ENCODE results near the gene TRIM62. TPM values are rescaled to one million over a fixed set of nuclear protein-coding genes. Genes with fewer than 3 reads are reported as not detected.

TRIM62 gene
- total and polyA plus RNA-seq, 2 experiments from 2014 or later, result 2.9 to 18.9 TPM

DNA sequence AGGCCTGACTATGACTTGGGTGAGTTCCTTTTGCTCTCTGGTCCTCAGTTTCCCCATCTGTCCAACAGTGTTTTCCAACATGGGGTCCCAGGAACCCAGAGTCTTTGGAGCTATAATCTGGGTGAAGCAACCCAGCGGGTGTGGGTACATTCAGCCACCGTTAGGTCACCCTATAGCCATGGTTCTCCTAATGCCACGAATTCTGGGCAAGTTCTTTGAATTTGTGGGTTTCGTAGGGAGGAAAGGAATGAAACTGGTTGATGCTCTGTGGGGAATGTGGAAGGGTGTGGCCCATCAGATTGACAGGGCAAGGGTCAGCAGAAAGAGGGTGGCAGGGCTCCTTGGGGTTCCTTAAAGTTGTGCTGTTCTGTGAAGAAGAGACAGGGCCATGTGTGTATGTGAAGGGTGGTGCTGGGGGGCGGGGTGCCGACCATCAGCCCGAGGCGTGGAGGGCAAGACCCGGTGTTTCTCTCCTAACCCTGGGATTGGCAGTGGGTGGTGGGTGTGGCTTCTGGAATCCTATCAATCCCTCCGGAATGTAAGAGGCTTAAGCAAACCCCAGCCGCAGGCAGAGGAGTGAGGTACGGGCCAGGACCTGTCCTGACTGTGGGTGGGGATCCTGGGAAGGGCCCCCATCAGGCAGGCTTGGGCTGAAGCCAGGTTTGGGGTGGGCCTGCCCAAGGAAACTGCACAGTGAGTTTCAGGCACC is 39.0 kb upstream of the TRIM62 start:
- Histone ChIP-seq H2AFZ (no peak overlapping the region), H3K27me3 (ENCODE audit: insufficient read depth) (no peaks in the 10 kb centered on the region), H3K4me3 (no peak overlapping the region), H3K4me1 (ENCODE audit: insufficient read depth) (no peaks in the 10 kb centered on the region), H3K79me2 (replicated peaks; ENCODE audit: insufficient read depth) (no peaks in the 10 kb centered on the region), H3K4me2 (no peak overlapping the region), H3K9me2 (ENCODE audit: insufficient read depth) (0 out of 2 replicates have a peak, but pooled peaks cover 4% of the 10 kb centered on the region), H4K20me1 (replicated peaks; ENCODE audit: insufficient read depth) (no peaks in the 10 kb centered on the region), H3F3A (replicated peaks; ENCODE audit: low read depth) (no peaks in the 10 kb centered on the region), H3K36me3 (ENCODE audit: insufficient read depth) (no peaks in the 10 kb centered on the region; the same call in 1 of the 2 replicates), H3K27ac (ENCODE audit: low read depth) (no peak overlapping the region)
- Mint-ChIP-seq H3K4me1 (0 out of 3 replicates have a peak, but pooled peaks cover 2% of the 10 kb centered on the region), H3K4me3 (no peak overlapping the region), H3K27ac (no peak overlapping the region), H3K27me3 (ENCODE audit: insufficient read depth, low read depth, poor library complexity) (peaks cover 2% of the 10 kb centered on the region), H3K9me3 (peaks cover 16% of the 10 kb centered on the region), H3K36me3 (ENCODE audit: low read depth) (peaks cover 3% of the 10 kb centered on the region; the same call in 1 of the 3 replicates)
- TF ChIP-seq, protein P1, sequence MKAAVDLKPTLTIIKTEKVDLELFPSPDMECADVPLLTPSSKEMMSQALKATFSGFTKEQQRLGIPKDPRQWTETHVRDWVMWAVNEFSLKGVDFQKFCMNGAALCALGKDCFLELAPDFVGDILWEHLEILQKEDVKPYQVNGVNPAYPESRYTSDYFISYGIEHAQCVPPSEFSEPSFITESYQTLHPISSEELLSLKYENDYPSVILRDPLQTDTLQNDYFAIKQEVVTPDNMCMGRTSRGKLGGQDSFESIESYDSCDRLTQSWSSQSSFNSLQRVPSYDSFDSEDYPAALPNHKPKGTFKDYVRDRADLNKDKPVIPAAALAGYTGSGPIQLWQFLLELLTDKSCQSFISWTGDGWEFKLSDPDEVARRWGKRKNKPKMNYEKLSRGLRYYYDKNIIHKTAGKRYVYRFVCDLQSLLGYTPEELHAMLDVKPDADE (IDR thresholded peaks at IDR 0.05), result no peak
- DNase-seq (ENCODE audit: low spot score), result peak; percentile 39
- ATAC-seq, result peak; percentile 83

DNA sequence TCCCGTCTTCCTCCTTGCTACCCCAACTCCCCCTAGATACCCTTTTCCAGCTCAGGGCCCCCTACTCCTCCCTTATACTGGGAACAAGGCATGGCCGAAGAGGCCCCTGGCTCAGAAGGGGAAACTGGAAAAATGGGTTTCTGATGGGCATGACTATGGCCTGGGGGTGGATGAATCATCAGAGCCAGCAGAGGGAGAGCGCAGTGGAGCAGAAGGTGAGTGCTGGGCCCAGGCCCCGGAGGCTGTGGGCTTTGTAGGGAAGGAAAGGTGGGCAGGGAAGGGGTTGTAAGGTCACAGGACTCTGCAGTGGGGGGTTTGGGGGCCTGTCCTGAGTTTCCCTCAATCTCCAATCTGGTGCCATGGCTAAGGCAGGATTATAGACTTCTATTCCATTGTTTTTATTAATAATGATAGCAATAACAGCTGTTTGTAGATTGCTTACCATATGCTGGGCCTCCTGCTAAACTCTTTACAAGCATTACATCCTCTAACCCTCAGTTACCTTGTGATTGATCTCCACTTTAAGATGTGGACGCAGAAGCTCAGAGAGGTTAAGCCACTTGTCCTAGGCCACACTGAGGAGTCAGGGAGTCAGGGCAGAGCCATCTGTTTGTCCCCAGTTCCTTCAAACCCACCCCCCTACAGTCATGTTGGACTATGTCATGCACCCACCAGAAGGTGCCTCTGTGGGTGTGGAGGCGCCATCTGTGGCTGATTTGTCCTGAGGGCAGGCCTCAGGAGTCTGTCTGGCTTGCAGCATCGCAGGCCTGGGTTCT is 38.2 kb upstream of the TRIM62 start:
- Mint-ChIP-seq H3K36me3 (ENCODE audit: low read depth) (peaks cover 3% of the 10 kb centered on the region; the same call in 1 of the 3 replicates), H3K9me3 (peaks cover 16% of the 10 kb centered on the region), H3K27me3 (ENCODE audit: insufficient read depth, low read depth, poor library complexity) (peaks cover 2% of the 10 kb centered on the region), H3K4me1 (0 out of 3 replicates have a peak, but pooled peaks cover 2% of the 10 kb centered on the region), H3K4me3 (no peak overlapping the region), H3K27ac (no peak overlapping the region)
- ATAC-seq, result peak; percentile 56
- Histone ChIP-seq H3K4me2 (no peak overlapping the region), H3K4me1 (ENCODE audit: insufficient read depth) (no peaks in the 10 kb centered on the region), H2AFZ (peak overlapping the region; percentile 72), H3K27me3 (ENCODE audit: insufficient read depth) (no peaks in the 10 kb centered on the region), H3K79me2 (replicated peaks; ENCODE audit: insufficient read depth) (no peaks in the 10 kb centered on the region), H3K9me2 (ENCODE audit: insufficient read depth) (0 out of 2 replicates have a peak, but pooled peaks cover 4% of the 10 kb centered on the region), H3F3A (replicated peaks; ENCODE audit: low read depth) (no peaks in the 10 kb centered on the region), H3K27ac (ENCODE audit: low read depth) (no peak overlapping the region), H3K4me3 (no peak overlapping the region), H4K20me1 (replicated peaks; ENCODE audit: insufficient read depth) (no peaks in the 10 kb centered on the region), H3K36me3 (ENCODE audit: insufficient read depth) (no peaks in the 10 kb centered on the region; the same call in 1 of the 2 replicates)
- peak; percentile 16 for DNase-seq (ENCODE audit: low spot score)
- no peak for TF ChIP-seq EZH2 (IDR thresholded peaks at IDR 0.05; ENCODE audit: low read depth, unreplicated experiment)
- TF ChIP-seq, protein P2, sequence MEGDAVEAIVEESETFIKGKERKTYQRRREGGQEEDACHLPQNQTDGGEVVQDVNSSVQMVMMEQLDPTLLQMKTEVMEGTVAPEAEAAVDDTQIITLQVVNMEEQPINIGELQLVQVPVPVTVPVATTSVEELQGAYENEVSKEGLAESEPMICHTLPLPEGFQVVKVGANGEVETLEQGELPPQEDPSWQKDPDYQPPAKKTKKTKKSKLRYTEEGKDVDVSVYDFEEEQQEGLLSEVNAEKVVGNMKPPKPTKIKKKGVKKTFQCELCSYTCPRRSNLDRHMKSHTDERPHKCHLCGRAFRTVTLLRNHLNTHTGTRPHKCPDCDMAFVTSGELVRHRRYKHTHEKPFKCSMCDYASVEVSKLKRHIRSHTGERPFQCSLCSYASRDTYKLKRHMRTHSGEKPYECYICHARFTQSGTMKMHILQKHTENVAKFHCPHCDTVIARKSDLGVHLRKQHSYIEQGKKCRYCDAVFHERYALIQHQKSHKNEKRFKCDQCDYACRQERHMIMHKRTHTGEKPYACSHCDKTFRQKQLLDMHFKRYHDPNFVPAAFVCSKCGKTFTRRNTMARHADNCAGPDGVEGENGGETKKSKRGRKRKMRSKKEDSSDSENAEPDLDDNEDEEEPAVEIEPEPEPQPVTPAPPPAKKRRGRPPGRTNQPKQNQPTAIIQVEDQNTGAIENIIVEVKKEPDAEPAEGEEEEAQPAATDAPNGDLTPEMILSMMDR (conservative IDR thresholded peaks at IDR 0.05; ENCODE audit: low read depth in 2 of 2), result peak in 1 of 2 experiments; percentile 5; a peak in 1 of 4 replicates

DNA sequence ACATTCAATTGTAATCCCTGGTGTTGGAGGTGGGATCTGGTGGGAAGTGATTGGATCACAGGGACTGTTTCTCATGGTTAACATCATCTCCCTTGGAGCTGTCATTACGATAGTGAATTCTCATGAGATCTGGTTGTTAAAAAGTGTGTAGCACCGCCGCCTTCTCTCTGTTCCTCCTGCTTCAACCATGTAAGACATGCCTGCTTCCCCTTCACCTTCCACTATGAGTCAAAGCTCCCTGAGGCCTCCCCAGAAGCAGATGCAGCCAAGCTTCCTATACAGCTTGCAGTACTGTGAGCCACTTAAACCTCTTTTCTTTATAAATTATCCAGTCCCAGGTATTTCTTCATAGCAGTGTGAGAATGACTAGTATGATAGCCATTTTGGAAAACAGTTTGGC is 30.1 kb upstream of the TRIM62 start:
- Mint-ChIP-seq H3K27me3 (ENCODE audit: insufficient read depth, low read depth, poor library complexity) (peaks cover 2% of the 10 kb centered on the region), H3K4me3 (no peak overlapping the region), H3K36me3 (ENCODE audit: low read depth) (no peaks in the 10 kb centered on the region), H3K9me3 (no peaks in the 10 kb centered on the region), H3K4me1 (no peaks in the 10 kb centered on the region), H3K27ac (no peak overlapping the region)
- ATAC-seq, result no peak
- H3K9me2 ChIP-seq (ENCODE audit: insufficient read depth), result no peaks in the 10 kb centered on the region
- no peaks in the 10 kb centered on the region for H3K4me1 ChIP-seq (ENCODE audit: insufficient read depth)
- no peaks in the 10 kb centered on the region for H4K20me1 ChIP-seq (replicated peaks; ENCODE audit: insufficient read depth)
- H3K4me2 ChIP-seq, result no peak overlapping the region
- no peak overlapping the region for H2AFZ ChIP-seq
- H3K27ac ChIP-seq (ENCODE audit: low read depth), result no peak overlapping the region
- TF ChIP-seq, protein P1 (IDR thresholded peaks at IDR 0.05), result no peak
- TF ChIP-seq CREB1 (CRISPR knock-in tag; IDR thresholded peaks at IDR 0.05; ENCODE audit: low read depth), result no peak
- TF ChIP-seq NANOG (IDR thresholded peaks at IDR 0.05; ENCODE audit: borderline replicate concordance), result no peak
- no peak for TF ChIP-seq EZH2phosphoT487 (IDR thresholded peaks at IDR 0.05; ENCODE audit: unreplicated experiment)
- H3F3A ChIP-seq (replicated peaks; ENCODE audit: low read depth), result no peaks in the 10 kb centered on the region
- no peaks in the 10 kb centered on the region; the same call in 1 of the 2 replicates for H3K27me3 ChIP-seq (ENCODE audit: insufficient read depth)
- H3K79me2 ChIP-seq (replicated peaks; ENCODE audit: insufficient read depth), result no peaks in the 10 kb centered on the region
- no peak for DNase-seq (ENCODE audit: low spot score)
- no peak overlapping the region for H3K4me3 ChIP-seq
- no peaks in the 10 kb centered on the region for H3K36me3 ChIP-seq (ENCODE audit: insufficient read depth)

Data from GM23338 (cell line).